ENCODE results near the gene LEO1. TPM values are rescaled to one million over a fixed set of nuclear protein-coding genes. Genes with fewer than 3 reads are reported as not detected.

The LEO1 gene
- total and polyA plus RNA-seq, 2 of the 13 experiments (the other 11 are each of a cell fraction or from before 2014, with no cell fraction given) = 17.0 to 60.3 TPM

GRCh38 chr15:52018693-52019393 lies 47.3 kb upstream of the LEO1 start, which contains the start of gene MAPK6 (continued):
- TF ChIP-seq MLXIP (CRISPR knock-in tag; IDR thresholded peaks at IDR 0.05; ENCODE audit: borderline replicate concordance) = no peak
- TF ChIP-seq NR2F2 (IDR thresholded peaks at IDR 0.05; ENCODE audit: borderline replicate concordance, low read depth) = no peak
- TF ChIP-seq ZNF18 (CRISPR knock-in tag; IDR thresholded peaks at IDR 0.05; ENCODE audit: insufficient replicate concordance) = peak; percentile 96
- TF ChIP-seq TFE3 (CRISPR knock-in tag; IDR thresholded peaks at IDR 0.05) = peak; percentile 84
- TF ChIP-seq ATAD3A (CRISPR knock-in tag; IDR thresholded peaks at IDR 0.05) = no peak
- TF ChIP-seq KLF9 (CRISPR knock-in tag; IDR thresholded peaks at IDR 0.05; ENCODE audit: low read depth) = no peak
- peak; percentile 89 for TF ChIP-seq MEIS2 (CRISPR knock-in tag; IDR thresholded peaks at IDR 0.05)
- TF ChIP-seq REL (CRISPR knock-in tag; conservative IDR thresholded peaks at IDR 0.05) = peak; percentile 93
- TF ChIP-seq ZNF276 (CRISPR knock-in tag; IDR thresholded peaks at IDR 0.05; ENCODE audit: low read depth) = peak; percentile 72; the same call in 1 of the 2 replicates
- TF ChIP-seq SKI (IDR thresholded peaks at IDR 0.05; ENCODE audit: partially characterized antibody) = peak; percentile 77
- TF ChIP-seq LRRFIP1 (CRISPR knock-in tag; conservative IDR thresholded peaks at IDR 0.05) = no peak
- no peak for TF ChIP-seq FOXK2 (IDR thresholded peaks at IDR 0.05)
- 0 out of 2 replicates have a peak, but pooled peaks have one; percentile 56 for TF ChIP-seq ZSCAN25 (CRISPR knock-in tag; IDR thresholded peaks at IDR 0.05)
- TF ChIP-seq ZNF432 (CRISPR knock-in tag; IDR thresholded peaks at IDR 0.05; ENCODE audit: borderline replicate concordance) = no peak
- TF ChIP-seq ZNF512B (CRISPR knock-in tag; IDR thresholded peaks at IDR 0.05; ENCODE audit: borderline replicate concordance) = 0 out of 2 replicates have a peak, but pooled peaks have one; percentile 47

Measured in HepG2 (cell line).